Measurements from ENCODE around the gene FAM110D. TPM values are rescaled to one million over a fixed set of nuclear protein-coding genes. Genes with fewer than 3 reads are reported as not detected.

Gene FAM110D
- polyA plus RNA-seq, 1 of the 3 experiments (the other 2 are of a cell fraction) = 0.64 TPM

DNA sequence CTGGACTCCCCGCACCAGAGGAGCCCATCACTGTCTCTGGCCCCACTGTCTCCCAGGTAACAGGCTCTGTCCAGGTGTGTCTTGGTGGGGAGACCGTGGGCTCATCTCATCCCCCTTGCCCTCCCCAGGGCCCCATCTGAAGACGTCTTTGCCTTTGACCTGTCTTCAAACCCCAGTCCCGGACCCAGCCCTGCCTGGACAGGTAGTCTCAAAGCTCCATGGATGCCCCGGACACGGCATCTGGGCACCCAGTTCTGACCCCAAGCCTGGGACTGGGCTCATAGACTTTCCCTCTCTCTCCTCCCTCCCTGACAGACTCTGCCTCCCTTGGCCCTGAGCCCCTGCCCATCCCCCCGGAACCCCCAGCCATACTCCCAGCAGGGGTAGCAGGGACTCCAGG is 25.2 kb downstream of the FAM110D start:
- WGBS (ENCODE audit: low lambda C conversion rate) = 67% methylated on average over 5 of the region's 7 CpGs
- ChIA-PET CTCF (interaction anchor here (1.2 kb wide), 1 partner anchor 19 kb away, joined by 3 read pairs; no protein-coding TSS in a partner anchor), POLR2A (no interaction called here)
- Histone ChIP-seq H3F3A (replicated peaks; ENCODE audit: insufficient read depth) (no peaks in the 10 kb centered on the region), H3K9me2 (no peaks in the 10 kb centered on the region), H3K79me2 (ENCODE audit: insufficient read depth) (no peaks in the 10 kb centered on the region), H3K27ac (ENCODE audit: low read depth in 2 of 2, low read length in 1 of 2) (no peak overlapping the region), H3K27me3 (ENCODE audit: insufficient read depth) (no peaks in the 10 kb centered on the region), H3K4me1 (ENCODE audit: control insufficient read depth in 1 of 2, insufficient read depth in 2 of 2, low read depth in 1 of 2, low read length in 1 of 2) (no peaks in the 10 kb centered on the region), H3K4me2 (no peak overlapping the region), H3K4me3 (ENCODE audit: low read depth in 2 of 2, low read length in 1 of 2) (no peak overlapping the region), H3K9ac (no peak overlapping the region), H3K36me3 (replicated peaks in 1 of 2; ENCODE audit: control insufficient read depth in 1 of 2, insufficient read depth in 2 of 2, low read length in 1 of 2) (no peaks in the 10 kb centered on the region), H4K20me1 (ENCODE audit: insufficient read depth) (no peaks in the 10 kb centered on the region), H3K9me3 (no peaks in the 10 kb centered on the region), H2AFZ (ENCODE audit: low read depth) (no peak overlapping the region)
- DNase-seq = no peak
- TF ChIP-seq JUND (IDR thresholded peaks at IDR 0.05) = no peak
- no peak for TF ChIP-seq SMC3 (IDR thresholded peaks at IDR 0.05; ENCODE audit: low read depth, low read length)
- TF ChIP-seq, protein P1, sequence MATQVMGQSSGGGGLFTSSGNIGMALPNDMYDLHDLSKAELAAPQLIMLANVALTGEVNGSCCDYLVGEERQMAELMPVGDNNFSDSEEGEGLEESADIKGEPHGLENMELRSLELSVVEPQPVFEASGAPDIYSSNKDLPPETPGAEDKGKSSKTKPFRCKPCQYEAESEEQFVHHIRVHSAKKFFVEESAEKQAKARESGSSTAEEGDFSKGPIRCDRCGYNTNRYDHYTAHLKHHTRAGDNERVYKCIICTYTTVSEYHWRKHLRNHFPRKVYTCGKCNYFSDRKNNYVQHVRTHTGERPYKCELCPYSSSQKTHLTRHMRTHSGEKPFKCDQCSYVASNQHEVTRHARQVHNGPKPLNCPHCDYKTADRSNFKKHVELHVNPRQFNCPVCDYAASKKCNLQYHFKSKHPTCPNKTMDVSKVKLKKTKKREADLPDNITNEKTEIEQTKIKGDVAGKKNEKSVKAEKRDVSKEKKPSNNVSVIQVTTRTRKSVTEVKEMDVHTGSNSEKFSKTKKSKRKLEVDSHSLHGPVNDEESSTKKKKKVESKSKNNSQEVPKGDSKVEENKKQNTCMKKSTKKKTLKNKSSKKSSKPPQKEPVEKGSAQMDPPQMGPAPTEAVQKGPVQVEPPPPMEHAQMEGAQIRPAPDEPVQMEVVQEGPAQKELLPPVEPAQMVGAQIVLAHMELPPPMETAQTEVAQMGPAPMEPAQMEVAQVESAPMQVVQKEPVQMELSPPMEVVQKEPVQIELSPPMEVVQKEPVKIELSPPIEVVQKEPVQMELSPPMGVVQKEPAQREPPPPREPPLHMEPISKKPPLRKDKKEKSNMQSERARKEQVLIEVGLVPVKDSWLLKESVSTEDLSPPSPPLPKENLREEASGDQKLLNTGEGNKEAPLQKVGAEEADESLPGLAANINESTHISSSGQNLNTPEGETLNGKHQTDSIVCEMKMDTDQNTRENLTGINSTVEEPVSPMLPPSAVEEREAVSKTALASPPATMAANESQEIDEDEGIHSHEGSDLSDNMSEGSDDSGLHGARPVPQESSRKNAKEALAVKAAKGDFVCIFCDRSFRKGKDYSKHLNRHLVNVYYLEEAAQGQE (IDR thresholded peaks at IDR 0.05; ENCODE audit: low read depth, low read length) = no peak
- no peak for TF ChIP-seq CHD2 (IDR thresholded peaks at IDR 0.05; ENCODE audit: low read length, partially characterized antibody)
- no peak for TF ChIP-seq NFIC (IDR thresholded peaks at IDR 0.05; ENCODE audit: borderline replicate concordance)
- no peak for TF ChIP-seq MXI1 (IDR thresholded peaks at IDR 0.05; ENCODE audit: low read depth, low read length)
- TF ChIP-seq, protein P2, sequence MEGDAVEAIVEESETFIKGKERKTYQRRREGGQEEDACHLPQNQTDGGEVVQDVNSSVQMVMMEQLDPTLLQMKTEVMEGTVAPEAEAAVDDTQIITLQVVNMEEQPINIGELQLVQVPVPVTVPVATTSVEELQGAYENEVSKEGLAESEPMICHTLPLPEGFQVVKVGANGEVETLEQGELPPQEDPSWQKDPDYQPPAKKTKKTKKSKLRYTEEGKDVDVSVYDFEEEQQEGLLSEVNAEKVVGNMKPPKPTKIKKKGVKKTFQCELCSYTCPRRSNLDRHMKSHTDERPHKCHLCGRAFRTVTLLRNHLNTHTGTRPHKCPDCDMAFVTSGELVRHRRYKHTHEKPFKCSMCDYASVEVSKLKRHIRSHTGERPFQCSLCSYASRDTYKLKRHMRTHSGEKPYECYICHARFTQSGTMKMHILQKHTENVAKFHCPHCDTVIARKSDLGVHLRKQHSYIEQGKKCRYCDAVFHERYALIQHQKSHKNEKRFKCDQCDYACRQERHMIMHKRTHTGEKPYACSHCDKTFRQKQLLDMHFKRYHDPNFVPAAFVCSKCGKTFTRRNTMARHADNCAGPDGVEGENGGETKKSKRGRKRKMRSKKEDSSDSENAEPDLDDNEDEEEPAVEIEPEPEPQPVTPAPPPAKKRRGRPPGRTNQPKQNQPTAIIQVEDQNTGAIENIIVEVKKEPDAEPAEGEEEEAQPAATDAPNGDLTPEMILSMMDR (IDR thresholded peaks at IDR 0.05) = no peak

DNA sequence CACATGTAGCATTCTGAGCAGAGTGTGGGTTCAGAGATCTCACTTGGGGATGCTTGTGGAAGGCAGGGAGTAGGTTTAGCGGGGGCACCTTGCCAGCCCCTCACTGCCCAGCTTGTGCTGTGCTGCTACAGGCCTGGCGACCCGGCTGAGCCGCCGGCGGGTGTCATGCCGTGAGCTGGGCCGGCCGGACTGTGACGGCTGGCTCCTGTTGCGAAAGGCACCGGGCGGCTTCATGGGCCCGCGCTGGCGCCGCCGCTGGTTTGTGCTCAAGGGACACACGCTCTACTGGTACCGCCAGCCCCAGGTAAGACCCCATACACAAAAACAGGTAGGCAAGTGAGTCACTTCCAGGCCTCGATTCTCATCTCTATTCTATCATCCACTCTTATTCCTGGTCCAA is 26.0 kb downstream of the FAM110D start:
- no peaks in the 10 kb centered on the region for H3K79me2 ChIP-seq (ENCODE audit: insufficient read depth)

More for the DNA sequence above, 26.0 kb downstream of the FAM110D start:
- no peaks in the 10 kb centered on the region for H3K9me2 ChIP-seq
- H3K4me3 ChIP-seq (ENCODE audit: low read depth in 2 of 2, low read length in 1 of 2) = no peak overlapping the region
- no peak for DNase-seq
- H3K4me2 ChIP-seq = no peak overlapping the region
- no peak for TF ChIP-seq JUND (IDR thresholded peaks at IDR 0.05)
- TF ChIP-seq YY1 (IDR thresholded peaks at IDR 0.05; ENCODE audit: low read depth) = no peak
- no peak for TF ChIP-seq GATA2 (CRISPR knock-in tag; IDR thresholded peaks at IDR 0.05)
- TF ChIP-seq, protein P3, sequence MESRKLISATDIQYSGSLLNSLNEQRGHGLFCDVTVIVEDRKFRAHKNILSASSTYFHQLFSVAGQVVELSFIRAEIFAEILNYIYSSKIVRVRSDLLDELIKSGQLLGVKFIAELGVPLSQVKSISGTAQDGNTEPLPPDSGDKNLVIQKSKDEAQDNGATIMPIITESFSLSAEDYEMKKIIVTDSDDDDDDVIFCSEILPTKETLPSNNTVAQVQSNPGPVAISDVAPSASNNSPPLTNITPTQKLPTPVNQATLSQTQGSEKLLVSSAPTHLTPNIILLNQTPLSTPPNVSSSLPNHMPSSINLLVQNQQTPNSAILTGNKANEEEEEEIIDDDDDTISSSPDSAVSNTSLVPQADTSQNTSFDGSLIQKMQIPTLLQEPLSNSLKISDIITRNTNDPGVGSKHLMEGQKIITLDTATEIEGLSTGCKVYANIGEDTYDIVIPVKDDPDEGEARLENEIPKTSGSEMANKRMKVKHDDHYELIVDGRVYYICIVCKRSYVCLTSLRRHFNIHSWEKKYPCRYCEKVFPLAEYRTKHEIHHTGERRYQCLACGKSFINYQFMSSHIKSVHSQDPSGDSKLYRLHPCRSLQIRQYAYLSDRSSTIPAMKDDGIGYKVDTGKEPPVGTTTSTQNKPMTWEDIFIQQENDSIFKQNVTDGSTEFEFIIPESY (IDR thresholded peaks at IDR 0.05; ENCODE audit: borderline replicate concordance, low read depth) = no peak
- no peak for TF ChIP-seq POLR2AphosphoS5 (IDR thresholded peaks at IDR 0.05; ENCODE audit: low read depth, low read length)
- no peak for TF ChIP-seq TEAD4 (IDR thresholded peaks at IDR 0.05; ENCODE audit: borderline replicate concordance, insufficient read depth)
- TF ChIP-seq, protein P4, sequence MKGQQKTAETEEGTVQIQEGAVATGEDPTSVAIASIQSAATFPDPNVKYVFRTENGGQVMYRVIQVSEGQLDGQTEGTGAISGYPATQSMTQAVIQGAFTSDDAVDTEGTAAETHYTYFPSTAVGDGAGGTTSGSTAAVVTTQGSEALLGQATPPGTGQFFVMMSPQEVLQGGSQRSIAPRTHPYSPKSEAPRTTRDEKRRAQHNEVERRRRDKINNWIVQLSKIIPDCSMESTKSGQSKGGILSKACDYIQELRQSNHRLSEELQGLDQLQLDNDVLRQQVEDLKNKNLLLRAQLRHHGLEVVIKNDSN (IDR thresholded peaks at IDR 0.05; ENCODE audit: borderline replicate concordance, low read depth) = no peak
- no peak for TF ChIP-seq FOSL2 (IDR thresholded peaks at IDR 0.05; ENCODE audit: borderline replicate concordance, low read depth)
- no peak for TF ChIP-seq GABPA (IDR thresholded peaks at IDR 0.05; ENCODE audit: low read depth)
- no peak for TF ChIP-seq NFIC (IDR thresholded peaks at IDR 0.05; ENCODE audit: borderline replicate concordance)
- TF ChIP-seq, protein P5, sequence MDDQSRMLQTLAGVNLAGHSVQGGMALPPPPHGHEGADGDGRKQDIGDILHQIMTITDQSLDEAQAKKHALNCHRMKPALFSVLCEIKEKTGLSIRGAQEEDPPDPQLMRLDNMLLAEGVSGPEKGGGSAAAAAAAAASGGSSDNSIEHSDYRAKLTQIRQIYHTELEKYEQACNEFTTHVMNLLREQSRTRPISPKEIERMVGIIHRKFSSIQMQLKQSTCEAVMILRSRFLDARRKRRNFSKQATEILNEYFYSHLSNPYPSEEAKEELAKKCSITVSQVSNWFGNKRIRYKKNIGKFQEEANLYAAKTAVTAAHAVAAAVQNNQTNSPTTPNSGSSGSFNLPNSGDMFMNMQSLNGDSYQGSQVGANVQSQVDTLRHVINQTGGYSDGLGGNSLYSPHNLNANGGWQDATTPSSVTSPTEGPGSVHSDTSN (IDR thresholded peaks at IDR 0.05) = no peak
- no peak for TF ChIP-seq TCF12 (IDR thresholded peaks at IDR 0.05)
- no peak for TF ChIP-seq RXRA (IDR thresholded peaks at IDR 0.05; ENCODE audit: borderline replicate concordance, low read depth)
- TF ChIP-seq FOXJ3 (CRISPR knock-in tag; IDR thresholded peaks at IDR 0.05) = no peak
- no peak for TF ChIP-seq FOXM1 (IDR thresholded peaks at IDR 0.05; ENCODE audit: low read depth)
- no peak for TF ChIP-seq RFX5 (IDR thresholded peaks at IDR 0.05; ENCODE audit: low read length)
- H3K9ac ChIP-seq = no peak overlapping the region
- no peaks in the 10 kb centered on the region for H3F3A ChIP-seq (replicated peaks; ENCODE audit: insufficient read depth)
- no peaks in the 10 kb centered on the region for H3K27me3 ChIP-seq (ENCODE audit: insufficient read depth)
- H3K36me3 ChIP-seq (replicated peaks in 1 of 2; ENCODE audit: control insufficient read depth in 1 of 2, insufficient read depth in 2 of 2, low read length in 1 of 2) = no peaks in the 10 kb centered on the region
- no peaks in the 10 kb centered on the region for H3K4me1 ChIP-seq (ENCODE audit: control insufficient read depth in 1 of 2, insufficient read depth in 2 of 2, low read depth in 1 of 2, low read length in 1 of 2)
- CTCF ChIA-PET = interaction anchor here (0.6 to 2.2 kb wide), 2 partner anchors 15 to 49 kb away, joined by 4 to 7 read pairs; partner anchors contain the start of genes C1orf232, CEP85 and ZNF593
- whole genome bisulfite sequencing (ENCODE audit: low lambda C conversion rate) = 85% methylated on average over 2 of the region's 21 CpGs
- no peak overlapping the region for H3K27ac ChIP-seq (ENCODE audit: low read depth in 2 of 2, low read length in 1 of 2)
- no peaks in the 10 kb centered on the region for H3K9me3 ChIP-seq
- no peak overlapping the region for H2AFZ ChIP-seq (ENCODE audit: low read depth)
- POLR2A ChIA-PET = no interaction called here
- no peaks in the 10 kb centered on the region for H4K20me1 ChIP-seq (ENCODE audit: insufficient read depth)
